HG02885 (cell line): ENCODE data around the gene ULK1.
A peak's percentile ranks its signal among the peaks of the same experiment; 100 is the strongest.
"Not testable (repeated sequence)": the region's sequence is repeated elsewhere in the genome, so short reads cannot be mapped to it uniquely, and the experiment has no call there.

Experiments
- ATAC-seq: cut with Tn5 transposase; IDR thresholded peaks from one replicate; pipeline ENCODE4 v1.9.1; 2021; ENCODE audit warnings: mild to moderate bottlenecking; ENCODE audit not compliant: unreplicated experiment, poor library complexity

ULK1 gene

DNA sequence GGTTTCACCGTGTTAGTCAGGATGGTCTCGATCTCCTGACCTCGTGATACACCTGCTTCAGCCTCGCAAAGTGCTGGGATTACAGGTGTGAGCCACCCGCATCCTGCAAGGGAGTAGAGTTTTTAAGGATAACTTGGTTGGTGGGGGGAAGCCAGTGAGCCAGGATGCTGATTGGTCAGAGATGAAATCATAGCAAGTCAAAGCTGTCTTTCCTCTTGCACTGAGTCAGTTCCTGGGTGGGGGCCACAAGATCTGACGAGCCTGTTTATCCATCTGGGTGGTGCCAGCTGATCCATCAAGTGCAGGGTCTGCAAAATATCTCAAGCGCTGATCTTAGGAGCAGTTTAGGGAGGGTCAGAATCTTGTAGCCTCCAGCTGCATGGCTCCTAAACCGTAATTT, 9.3 kb upstream of the ULK1 start:
- not testable (repeated sequence) for ATAC-seq

DNA sequence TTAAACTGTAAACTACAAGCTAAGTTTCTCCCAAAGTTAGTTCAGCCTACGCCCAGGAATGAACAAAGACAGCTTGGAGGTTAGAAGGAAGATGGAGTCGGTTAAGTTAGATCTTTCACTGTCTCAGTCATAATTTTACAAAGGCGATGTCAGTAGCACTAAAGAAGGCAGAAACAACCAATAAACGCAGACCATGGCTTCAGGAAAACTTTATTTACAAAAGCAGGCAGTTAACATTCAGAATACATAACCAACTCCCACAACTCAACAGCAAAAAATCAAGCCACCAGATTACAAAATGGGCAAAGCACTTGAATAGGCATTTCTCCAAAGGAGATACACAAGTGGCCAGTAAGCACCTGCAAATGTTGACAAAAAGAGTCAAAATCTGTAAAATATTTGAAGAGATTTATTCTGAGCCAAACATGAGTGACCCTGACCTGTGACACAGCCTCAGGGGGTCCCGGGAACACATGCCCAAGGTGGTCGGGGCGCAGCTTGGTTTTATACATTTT, 8.8 kb upstream of the ULK1 start:
- no peak for ATAC-seq

DNA sequence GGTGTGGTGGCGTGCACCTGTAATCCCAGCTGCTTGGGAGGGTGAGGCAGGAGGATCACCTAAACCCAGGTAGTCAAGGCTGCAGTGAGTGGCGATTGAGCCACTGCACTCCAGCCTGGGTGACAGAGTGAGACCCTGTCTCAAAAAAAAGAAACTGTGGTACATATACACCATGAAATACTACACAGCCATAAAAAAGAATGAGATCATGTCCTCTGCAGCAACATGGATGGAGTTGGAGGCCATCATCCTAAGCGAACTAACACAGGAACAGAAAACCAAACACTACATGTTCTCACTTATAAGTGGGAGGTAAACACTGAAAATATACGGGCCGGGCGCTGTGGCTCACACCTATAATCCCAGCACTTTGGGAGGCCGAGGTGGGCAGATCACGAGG, 2.7 kb upstream of the ULK1 start:
- ATAC-seq = not testable (repeated sequence)

DNA sequence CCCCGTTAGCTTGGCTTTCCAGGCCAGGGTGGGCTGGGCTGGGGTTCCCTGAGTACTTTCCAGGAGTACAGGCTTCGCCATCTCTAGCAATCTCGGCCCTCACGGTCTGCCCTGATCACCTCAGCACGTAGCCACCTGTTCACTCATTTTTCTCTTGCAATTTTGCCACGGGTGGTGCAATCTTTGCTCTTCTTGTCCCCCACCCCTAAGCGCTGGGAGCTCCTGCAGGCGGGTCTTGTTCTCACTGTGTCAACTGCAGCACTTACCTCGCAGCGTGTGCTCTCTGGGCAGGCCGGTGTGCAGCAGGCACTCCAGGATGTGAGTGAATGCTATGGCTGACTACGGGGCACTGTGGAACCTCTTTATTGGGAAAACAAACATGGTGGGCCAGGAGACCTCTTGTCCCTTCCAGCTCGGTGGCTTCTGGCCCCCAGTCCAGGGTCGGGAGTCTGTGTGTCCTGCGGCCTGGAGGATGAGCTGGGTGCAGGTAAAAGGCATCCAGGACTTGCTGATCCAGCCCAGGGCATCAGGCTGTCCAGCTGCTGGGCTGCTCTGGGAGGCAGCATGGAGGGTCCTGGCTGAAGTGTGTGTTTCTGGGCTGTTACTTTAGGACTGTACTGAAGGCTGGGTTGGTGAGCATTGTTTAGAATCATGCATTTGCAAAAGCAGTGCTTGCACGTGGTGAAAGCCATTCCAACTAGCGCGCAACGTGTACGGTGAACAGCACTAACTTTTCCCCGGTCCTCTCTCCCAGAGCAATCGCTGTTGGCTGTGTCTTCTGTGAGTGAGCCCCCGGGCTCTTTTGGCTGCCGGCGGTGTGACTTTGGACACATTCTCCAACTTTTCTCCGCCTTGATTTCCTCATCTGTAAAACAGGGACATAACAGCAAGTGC, 1.5 kb upstream of the ULK1 start:
- ATAC-seq = no peak

DNA sequence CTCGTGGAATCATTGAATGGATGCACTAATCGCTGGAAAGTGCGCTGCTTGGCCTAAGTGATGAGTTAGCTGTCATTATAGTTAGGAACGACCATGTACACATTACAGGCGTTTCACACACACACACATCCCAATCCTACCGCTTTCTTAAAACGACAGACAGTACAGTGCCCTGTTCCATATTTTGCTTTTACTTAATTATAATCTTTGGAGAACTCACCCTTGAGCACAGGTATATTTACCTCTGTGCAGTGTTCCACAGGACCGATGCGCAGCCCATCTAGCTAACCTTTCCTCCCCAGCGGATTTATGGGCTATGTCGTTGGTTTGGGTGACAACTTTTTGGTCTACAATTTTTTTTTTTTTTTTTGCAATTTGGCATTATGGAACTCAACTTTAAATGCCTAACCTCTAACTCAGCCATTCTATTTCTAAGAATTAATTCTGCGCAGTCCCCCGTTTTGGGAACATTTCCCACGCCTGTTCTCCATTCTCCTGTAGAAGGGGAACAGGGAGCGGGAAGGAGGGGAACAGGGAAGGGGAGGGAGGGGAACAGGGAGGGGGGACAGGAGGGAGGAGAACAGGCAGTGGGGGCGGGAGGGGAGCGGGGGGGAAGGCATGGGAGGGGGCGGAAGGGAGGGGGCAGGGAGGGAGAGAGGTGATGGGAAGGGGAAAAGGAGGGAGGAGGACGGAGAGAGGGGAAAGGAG, 663 bp upstream of the ULK1 start:
- no peak for ATAC-seq

DNA sequence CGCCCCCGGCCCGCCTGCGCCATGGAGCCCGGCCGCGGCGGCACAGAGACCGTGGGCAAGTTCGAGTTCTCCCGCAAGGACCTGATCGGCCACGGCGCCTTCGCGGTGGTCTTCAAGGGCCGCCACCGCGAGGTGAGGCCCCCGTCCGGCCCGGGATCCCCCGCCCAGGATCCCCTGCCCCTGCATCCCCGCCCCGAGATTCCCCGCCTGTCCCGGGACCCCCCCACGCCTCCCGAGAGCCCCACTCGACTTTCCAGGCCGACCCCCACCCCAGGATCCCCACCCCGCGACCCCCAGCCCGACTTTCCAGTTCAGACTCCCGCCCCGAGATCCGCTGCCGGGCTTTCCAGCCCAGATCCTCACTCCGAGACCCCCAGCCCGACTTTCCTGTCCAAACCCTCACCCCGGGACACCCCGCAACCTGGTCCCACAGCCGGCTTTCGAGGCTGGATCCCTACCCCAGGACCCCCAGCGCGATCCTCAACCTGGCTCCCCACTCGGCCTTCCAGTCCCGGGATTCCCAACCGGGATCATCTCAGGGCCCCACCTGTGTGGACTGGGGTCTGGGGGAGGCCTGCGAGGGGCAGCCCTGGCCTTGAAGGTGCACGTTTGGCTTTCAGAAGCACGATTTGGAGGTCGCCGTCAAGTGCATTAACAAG, 688 bp downstream of the ULK1 start:
- no peak for ATAC-seq

DNA sequence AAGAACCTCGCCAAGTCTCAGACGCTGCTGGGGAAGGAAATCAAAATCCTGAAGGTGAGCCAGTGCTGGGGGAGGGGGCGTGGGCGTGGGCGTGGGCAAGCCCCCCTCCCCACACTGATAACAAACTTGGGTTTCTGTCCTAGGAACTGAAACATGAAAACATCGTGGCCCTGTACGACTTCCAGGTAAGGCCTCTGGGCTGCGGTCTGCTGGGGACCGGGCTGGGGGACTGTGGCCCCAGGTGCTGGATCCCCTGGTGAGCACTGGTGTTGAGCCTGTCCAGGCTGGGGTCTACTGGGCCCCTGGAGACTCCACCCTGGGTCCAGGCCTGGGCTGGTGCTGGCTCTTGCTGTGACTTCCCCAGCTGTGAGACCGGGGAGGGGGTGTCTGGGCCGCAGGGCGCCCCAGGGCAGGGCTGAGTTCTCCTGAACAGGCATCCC, 1.2 kb downstream of the ULK1 start:
- peak; percentile 15 for ATAC-seq

DNA sequence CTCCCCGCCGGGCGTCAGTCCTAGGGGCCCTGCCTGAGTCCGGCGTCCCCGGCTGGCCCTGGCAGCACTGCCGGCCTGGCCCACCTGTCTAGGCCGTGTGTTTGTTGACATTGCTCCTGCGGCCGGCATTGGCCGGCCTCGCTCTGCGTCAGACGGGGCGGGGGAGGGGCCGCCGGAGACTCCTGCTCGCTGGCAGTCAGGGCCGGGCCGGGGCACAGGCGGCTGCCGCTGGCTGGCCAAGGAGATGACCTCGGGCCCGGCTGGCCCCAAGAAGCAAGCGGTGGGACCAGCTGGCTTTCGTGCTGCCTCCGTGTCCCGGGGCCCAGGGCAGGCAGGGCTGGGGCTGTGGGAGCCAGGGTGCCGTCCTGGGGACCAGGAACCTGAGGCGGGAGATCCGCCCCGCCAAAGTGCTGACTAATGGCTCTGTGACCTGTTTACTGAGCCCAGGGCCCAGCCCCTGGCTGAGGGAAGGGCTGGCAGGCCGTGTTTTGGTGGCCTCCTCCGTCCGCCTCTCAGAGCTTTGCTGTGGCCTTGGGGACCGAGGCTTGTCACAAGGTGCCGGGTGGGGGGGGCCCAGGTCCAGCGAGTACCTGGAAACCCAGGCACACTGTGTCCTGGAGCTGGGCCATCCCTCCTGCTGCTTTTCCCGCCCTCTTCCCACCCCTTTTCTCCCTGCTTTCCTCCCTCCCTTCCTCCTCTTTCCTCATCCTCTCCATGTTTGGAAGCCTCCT, 1.8 kb downstream of the ULK1 start:
- ATAC-seq = peak; percentile 68

DNA sequence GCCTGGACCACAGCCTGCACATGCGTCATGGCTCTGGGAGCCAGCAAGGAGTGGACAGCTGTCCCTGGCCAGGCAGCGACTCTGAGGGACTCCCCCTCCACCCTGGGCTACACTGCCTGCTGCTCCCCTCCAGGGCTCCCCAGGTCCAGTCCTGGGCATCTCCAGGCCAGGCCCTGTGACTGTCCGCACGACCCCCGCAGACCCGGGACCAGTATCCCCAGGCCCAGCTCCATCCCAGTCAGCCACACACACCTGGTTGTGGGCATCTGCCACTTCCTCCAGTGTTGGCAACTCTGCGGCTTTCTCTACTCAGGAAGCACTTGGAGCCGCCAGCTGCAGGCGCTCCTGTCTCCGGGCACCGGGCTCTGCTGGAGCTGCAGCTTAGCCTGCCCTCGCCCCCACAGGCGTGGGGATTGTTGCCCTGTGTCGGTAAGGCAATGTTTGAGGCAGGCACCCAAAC, 2.4 kb downstream of the ULK1 start:
- ATAC-seq = no peak

DNA sequence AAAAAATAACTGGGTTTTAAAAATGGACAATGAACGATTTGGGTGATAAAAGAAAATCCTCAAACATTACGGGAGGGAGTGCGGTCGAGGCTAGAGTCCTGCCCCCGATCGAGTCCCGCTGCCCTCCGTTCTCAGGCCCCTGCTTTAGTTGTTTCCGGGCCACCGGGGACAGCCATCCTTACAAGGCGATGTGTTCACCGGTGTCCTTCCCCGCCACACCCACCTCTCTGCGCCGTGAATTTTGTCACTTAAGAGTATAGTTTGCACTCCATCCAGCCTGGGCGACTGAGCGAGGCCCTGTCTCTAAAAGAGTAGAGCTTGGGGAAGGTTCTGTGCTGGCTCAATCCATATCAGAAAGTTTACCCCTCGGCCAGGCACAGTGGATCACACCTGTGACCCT, 2.9 kb downstream of the ULK1 start:
- no peak for ATAC-seq

DNA sequence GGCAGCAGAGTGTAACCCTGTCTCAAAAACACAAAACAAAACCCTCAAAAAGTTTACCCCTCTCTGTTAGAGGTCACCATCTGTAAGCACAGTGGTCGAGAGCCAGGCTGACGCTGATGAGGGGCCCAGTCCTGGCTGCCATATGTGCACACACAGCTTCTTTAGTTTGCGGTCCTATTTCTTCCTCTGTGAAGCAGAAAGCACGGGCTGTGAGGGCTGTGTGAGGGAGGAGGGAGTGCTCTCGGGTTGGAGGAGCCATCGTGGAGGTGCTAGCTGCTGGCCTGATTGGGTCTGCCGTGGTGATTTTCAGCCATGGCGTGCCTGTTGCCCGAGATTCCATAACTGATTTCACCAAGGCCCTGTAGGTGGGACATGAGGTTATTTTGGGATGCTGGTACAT, 3.5 kb downstream of the ULK1 start:
- no peak for ATAC-seq

DNA sequence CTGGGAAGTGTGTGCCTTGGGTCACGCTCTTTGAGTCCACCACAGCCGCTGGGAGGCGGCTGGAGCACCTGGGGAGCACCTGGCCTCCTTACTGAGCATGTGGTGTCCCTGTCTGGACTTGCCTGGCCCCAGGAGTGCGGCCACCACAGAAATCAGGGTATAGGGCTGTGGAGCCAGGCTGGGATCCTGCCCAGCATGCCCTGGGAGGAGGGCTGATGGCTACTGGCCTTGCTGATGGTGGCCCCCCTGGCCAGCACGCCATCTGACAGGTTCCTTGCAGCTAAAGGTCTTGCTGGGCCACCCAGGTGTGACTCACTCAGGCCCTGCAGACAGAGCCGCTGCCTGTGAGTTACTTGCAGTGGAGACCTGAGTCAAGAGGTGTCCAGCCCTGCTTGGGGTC, 6.0 kb downstream of the ULK1 start:
- ATAC-seq = no peak

DNA sequence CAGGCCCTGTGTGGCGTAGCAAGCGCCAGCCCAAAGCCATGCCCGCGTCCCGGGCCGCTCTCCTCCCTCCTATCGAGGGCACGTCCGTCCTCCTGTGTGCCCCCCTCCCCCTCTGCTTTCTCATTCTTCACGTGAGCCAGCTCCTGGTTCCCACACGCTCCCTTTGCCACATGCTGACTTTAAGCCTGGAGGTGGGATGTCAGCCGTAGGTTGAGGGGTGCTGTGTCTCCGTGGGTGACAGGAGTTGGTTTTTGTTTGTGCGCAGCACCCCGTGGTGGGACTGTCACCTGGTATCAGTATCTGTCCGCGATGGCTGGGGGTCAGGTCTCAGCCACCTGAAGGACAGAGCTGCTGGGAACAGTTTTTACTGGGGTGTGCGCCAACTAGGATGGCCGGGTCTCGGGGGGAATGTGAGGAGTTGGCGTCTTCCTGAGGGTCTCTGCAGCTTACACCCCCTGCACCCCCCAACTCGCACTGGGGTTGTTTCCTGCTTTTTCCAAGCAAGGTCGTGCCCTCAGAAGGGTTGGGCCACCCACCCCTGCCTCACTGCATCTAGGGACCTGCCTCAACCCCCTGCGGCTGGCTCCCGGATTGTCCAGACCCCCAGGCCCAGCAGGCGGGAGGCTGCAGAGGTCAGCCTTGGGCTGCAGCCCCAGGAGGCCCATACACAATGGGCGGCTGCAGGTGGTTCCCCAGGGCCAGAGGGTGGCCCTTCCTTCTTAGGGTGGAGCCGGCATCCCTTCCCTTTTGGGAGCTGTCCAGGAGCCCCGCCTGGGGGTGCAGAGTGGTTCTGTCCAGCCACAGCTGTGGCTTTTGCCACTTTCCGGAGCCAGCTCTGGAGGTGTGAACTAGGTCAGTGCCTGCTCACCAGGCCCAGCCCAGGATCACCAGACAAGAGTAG, 7.3 kb downstream of the ULK1 start:
- no peak for ATAC-seq

DNA sequence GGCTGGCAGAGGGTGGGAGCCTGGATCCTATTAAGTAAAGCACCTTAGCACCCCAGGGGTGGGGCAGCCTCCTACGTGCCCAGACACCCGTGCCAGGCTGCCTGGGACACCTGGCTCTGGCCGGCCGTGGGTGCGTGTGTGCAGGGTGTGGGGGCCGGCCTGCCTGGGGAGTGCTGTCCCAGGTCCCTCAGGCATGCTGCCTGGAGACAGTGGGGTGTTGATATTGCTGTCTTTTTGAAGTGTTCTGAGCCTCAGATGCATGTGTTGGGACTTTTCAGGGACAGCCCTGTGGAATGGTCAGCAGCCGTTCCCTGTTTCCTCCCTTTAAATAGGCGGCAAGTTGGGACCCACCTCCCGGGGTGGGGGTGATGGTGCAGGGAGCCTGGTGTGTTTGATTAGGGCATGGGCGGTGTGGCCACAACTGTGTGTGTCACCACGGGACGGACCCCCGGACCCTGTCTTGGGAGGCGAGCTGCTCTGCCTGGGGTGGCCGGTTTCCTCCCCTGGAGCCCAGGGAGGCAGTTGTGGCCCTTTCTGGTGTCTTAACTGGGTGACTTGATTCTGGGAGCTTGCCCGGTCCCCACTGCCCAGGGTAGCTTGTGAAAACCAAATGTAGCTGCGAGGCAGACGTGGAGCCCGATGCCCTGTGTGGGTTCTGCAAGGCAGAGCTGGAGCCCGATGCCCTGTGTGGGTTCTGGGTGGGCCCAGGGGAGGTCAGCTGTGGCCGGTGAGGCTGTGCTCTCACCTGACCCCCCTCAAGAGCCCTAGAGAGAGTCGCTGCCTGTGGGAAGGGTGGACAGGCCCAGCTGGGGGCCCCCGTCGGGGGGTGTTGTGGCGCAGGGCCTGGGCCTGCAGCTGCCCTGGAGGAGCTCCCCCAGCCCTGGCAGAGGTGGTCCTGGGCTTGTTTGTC, 8.2 kb downstream of the ULK1 start:
- ATAC-seq = no peak

DNA sequence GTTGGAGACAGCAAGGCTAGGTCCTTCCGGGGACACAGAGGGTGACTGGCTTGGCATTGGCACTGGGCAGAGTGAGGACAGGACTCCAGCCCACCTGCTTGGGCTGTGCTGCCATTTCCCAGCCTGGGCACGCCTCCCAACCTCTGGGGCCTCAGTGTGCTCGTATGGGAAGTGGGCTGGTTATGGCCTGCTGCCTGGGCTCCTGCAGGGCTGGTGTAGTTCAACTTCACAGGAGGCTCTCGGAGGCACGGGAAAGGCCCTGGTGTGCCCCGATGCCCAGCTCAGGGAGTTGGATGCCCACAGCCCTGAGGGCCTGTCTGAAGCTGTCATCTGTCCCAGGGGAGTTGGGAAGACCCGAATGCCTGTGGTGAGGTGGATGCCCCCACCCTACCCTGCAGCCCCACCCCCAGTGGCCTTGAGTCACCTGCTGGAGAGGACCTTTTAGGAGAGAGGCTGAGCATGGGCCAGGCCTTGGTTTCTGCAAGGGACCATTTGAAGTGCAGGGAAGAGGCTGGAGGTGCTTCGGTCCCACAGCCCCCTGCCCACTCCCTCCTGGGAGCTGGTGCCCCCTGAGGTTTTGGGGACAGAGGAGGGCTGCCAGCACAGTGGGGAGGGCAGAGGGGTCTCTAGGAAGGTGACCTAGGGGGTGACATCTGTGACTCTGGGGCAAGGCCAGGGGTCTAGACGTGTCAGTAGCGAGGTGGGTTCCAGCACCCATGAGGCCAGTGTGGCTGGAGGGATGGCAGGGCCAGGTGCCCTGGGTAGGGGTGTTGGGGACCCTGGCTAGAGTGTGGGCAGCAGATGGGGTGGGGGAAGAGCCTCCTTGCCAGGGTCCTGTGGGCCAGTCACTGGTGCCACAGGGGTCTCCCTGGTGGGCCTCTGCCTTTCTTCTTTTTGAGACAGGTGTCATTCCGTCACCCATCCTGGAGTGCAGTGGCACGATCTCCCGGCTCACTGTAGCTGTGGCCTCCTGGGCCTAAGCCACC, 9.1 kb downstream of the ULK1 start:
- ATAC-seq = no peak

DNA sequence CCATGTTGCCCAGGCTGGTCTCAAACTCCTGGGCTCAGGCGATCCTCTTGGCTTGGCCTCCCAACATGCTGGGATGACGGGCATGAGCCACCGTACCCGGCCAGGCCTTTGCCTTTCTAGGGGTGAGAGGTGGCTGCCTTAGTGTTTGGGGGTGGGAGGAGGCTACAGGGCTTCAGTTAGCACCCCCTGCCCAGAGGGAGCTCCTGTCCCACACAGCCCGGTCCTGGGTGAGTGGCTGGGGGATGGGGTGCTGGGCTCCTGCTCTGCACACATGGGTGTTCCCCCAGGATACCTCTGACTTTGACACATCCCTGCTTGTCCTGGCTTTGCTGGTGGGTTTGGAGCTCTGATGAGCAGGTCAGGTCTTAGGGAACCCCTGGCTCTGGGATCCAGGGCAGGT, 9.9 kb downstream of the ULK1 start:
- ATAC-seq = no peak

DNA sequence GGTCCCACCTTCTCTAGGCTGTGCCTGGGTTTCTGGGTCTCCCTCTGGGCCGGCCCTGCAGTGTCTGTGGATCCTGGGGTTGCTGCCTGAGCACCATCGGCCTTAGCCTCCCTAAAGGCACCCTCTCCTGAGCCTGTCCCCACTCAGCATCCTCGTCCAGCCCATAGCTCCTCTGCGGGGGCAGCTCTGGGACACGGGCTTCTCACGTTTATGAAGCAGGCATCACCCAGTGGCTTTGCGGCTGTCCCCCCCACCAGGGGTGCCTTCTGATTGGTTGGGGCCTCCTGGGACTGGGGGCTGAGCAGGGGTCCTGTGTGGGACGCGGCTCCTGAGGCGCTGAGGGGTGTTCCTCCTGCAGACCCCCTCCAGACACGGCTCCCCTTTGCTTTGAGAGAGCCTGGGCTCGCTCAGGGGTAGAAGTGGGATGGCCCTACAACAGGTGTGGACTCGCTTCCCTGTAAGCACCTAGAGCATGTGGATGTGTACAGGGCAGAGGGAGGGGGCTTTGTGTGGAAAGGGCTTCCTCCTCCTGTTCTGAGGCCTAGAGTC, 10.7 kb downstream of the ULK1 start:
- no peak for ATAC-seq
